Vagina (tissue), 2 donors: Measurements from ENCODE around the gene TEKTIP1.

Experiments
- POLR2A ChIP-seq, 2 donors: fragments of 450-650 bp; IDR thresholded peaks; one replicate each; pipeline ENCODE4 v1.6.1; 2017; ENCODE audit warnings: antibody characterized with exemption in 2 of 2, mild to moderate bottlenecking in 2 of 2, moderate library complexity in 2 of 2
- POLR2AphosphoS5 ChIP-seq, 2 donors: sonication (generic); formaldehyde crosslinking; IDR thresholded peaks; one replicate each; pipeline ENCODE4 v1.9.0; 2017; ENCODE audit warnings: antibody characterized with exemption in 2 of 2, mild to moderate bottlenecking in 2 of 2, low read depth in 1 of 2; ENCODE audit not compliant: insufficient read depth in 1 of 2
- TF ChIP-seq, protein P1 (sequence below), 3 experiments: fragments of 450-650 bp in 2 of 3; fragments of 200-600 bp in 1 of 3; sonication (generic) in 1 of 3; IDR thresholded peaks; one replicate each; pipeline ENCODE4 v1.5.1; 2017 to 2019; ENCODE audit warnings: antibody characterized with exemption in 3 of 3, mild to moderate bottlenecking in 2 of 3, moderate library complexity in 2 of 3

DNA sequence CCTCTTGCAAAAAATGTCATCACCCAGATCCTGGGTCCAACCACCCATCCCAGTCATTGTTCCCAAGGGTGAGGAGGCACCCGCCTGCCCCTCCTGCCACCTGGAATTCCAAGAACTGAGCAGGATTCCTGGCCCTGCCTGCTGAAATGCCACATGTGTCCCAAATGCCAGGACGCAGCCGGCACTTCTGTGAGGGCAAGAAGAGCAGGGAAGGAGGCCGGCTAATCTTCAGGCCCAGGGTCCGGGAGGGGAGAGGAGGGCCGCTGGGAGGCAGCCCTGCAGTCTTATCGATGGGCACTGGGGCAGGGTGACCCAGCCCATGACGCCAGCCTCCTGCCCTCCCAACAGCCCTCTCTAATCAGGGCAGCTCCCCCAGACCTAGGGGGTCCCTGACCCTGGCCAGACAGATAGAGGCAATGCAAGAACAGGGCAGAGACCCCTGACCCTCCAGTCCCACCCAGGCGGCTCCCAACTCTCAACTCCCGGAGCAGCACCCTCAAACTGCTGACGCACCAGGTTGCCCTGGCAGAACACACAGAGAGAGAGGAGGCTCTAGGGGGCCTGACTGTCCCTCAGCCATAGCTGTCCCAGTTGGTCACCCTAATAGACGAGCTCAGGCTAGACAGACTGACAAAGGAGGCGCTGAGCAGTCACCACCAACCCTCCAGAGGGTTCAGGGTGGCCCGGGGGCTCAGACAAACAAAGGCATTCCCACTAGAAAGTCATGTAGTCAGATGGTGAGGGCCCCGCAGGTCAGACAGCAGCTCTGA lies 16.9 kb downstream of the TEKTIP1 start:
- no peak for TF ChIP-seq POLR2A (IDR thresholded peaks at IDR 0.05)
- TF ChIP-seq, protein P1, sequence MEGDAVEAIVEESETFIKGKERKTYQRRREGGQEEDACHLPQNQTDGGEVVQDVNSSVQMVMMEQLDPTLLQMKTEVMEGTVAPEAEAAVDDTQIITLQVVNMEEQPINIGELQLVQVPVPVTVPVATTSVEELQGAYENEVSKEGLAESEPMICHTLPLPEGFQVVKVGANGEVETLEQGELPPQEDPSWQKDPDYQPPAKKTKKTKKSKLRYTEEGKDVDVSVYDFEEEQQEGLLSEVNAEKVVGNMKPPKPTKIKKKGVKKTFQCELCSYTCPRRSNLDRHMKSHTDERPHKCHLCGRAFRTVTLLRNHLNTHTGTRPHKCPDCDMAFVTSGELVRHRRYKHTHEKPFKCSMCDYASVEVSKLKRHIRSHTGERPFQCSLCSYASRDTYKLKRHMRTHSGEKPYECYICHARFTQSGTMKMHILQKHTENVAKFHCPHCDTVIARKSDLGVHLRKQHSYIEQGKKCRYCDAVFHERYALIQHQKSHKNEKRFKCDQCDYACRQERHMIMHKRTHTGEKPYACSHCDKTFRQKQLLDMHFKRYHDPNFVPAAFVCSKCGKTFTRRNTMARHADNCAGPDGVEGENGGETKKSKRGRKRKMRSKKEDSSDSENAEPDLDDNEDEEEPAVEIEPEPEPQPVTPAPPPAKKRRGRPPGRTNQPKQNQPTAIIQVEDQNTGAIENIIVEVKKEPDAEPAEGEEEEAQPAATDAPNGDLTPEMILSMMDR (IDR thresholded peaks at IDR 0.05), result no peak
- TF ChIP-seq POLR2AphosphoS5 (IDR thresholded peaks at IDR 0.05; ENCODE audit: insufficient read depth in 1 of 2, low read depth in 1 of 2), result no peak
